GM12891 (cell line): ENCODE measurements around the gene TBL1X.
A peak's percentile ranks its signal among the peaks of the same experiment; 100 is the strongest.
"Not testable (repeated sequence)": the region's sequence is repeated elsewhere in the genome, so short reads cannot be mapped to it uniquely, and the experiment has no call there.

ENCODE experiments used
- DNase-seq: peaks from one replicate; pipeline ENCODE4 v3.0.0; 2011; ENCODE audit warnings: low spot score; ENCODE audit not compliant: insufficient read length
- FAIRE-seq: peaks from 2 replicates; lab custom pipeline; 2011; peaks lifted over from hg19 to GRCh38; lab: Jason Lieb, UNC
- PAX5 ChIP-seq: IDR thresholded peaks from 2 replicates; pipeline ENCODE4 v1.6.1; 2011; ENCODE audit warnings: low read length, moderate library complexity, mild to moderate bottlenecking; ENCODE audit not compliant: insufficient read depth, severe bottlenecking
- POLR2A ChIP-seq: IDR thresholded peaks from 2 replicates; pipeline ENCODE4 v1.6.1; 2011; ENCODE audit warnings: low read depth, low read length, control low read depth
- POLR2AphosphoS5 ChIP-seq: IDR thresholded peaks from 2 replicates; pipeline ENCODE4 v1.6.1; 2011; ENCODE audit warnings: low read depth, low read length, control low read depth
- POU2F2 ChIP-seq: IDR thresholded peaks from 2 replicates; pipeline ENCODE4 v1.6.1; 2011; ENCODE audit warnings: low read depth, mild to moderate bottlenecking, control low read depth, low read length, moderate library complexity
- SPI1 ChIP-seq: IDR thresholded peaks from 2 replicates; pipeline ENCODE4 v1.6.1; 2011; ENCODE audit warnings: low read depth, low read length, control low read depth
- TAF1 ChIP-seq: IDR thresholded peaks from 2 replicates; pipeline ENCODE4 v1.6.1; 2011; ENCODE audit warnings: low read depth, low read length, control low read depth

The TBL1X gene

GRCh38 chrX:9528498-9528897, 63.6 kb downstream of the TBL1X start:
- TF ChIP-seq POLR2A (no peak), POLR2AphosphoS5 (no peak), TAF1 (no peak)
- FAIRE-seq (no peak), DNase-seq (no peak)

GRCh38 chrX:9529223-9529622, 64.4 kb downstream of the TBL1X start:
- no peak for TF ChIP-seq POLR2AphosphoS5
- no peak for TF ChIP-seq SPI1
- TF ChIP-seq PAX5: no peak
- peak; percentile 54 for FAIRE-seq
- no peak for DNase-seq

- TF ChIP-seq SPI1: no peak
- no peak for TF ChIP-seq TAF1
- TF ChIP-seq PAX5: no peak
- no peak for TF ChIP-seq POLR2A
- TF ChIP-seq POU2F2: no peak
- no peak for TF ChIP-seq POLR2AphosphoS5
- FAIRE-seq (peak; percentile 94), DNase-seq (peak; percentile 36)
Measured at GRCh38 chrX:9530848-9531274, 66.0 kb downstream of the TBL1X start.

GRCh38 chrX:9532349-9532748, 67.5 kb downstream of the TBL1X start:
- DNase-seq (no peak), FAIRE-seq (no peak)
- TF ChIP-seq POLR2AphosphoS5 (no peak), POU2F2 (no peak), PAX5 (no peak), SPI1 (no peak), POLR2A (no peak), TAF1 (no peak)

- TF ChIP-seq TAF1 (no peak), POLR2AphosphoS5 (no peak), PAX5 (no peak), POLR2A (no peak), POU2F2 (no peak), SPI1 (no peak)
- FAIRE-seq: no peak
- no peak for DNase-seq
Measured at GRCh38 chrX:9533611-9534010, 68.8 kb downstream of the TBL1X start.

GRCh38 chrX:9534686-9535085, 69.8 kb downstream of the TBL1X start:
- TF ChIP-seq SPI1 (no peak), POLR2AphosphoS5 (no peak), POU2F2 (no peak), TAF1 (no peak), POLR2A (no peak), PAX5 (no peak)
- no peak for DNase-seq
- FAIRE-seq: no peak

- DNase-seq (no peak), FAIRE-seq (no peak)
- TF ChIP-seq POU2F2 (no peak), SPI1 (no peak), TAF1 (no peak), POLR2AphosphoS5 (no peak), PAX5 (no peak), POLR2A (no peak)
Measured at GRCh38 chrX:9535101-9535500, 70.2 kb downstream of the TBL1X start.

GRCh38 chrX:9536156-9536555, 71.3 kb downstream of the TBL1X start:
- not testable (repeated sequence) for FAIRE-seq

GRCh38 chrX:9537781-9538180, 72.9 kb downstream of the TBL1X start:
- FAIRE-seq (no peak), DNase-seq (no peak)
- TF ChIP-seq TAF1 (no peak), POLR2A (no peak), SPI1 (no peak), POU2F2 (no peak), POLR2AphosphoS5 (no peak), PAX5 (no peak)

More at GRCh38 chrX:9536156-9536555, 71.3 kb downstream of the TBL1X start:
- not testable (repeated sequence) for DNase-seq

GRCh38 chrX:9538544-9539045, 73.7 kb downstream of the TBL1X start:
- TF ChIP-seq POLR2A: no peak
- no peak for TF ChIP-seq PAX5
- no peak for TF ChIP-seq SPI1
- TF ChIP-seq POLR2AphosphoS5: no peak
- TF ChIP-seq POU2F2: no peak
- no peak for TF ChIP-seq TAF1
- FAIRE-seq (no peak), DNase-seq (no peak)
